Measurements from ENCODE around the gene CBS.
"Not testable (repeated sequence)": the region's sequence is repeated elsewhere in the genome, so short reads cannot be mapped to it uniquely, and the experiment has no call there.

DNA sequence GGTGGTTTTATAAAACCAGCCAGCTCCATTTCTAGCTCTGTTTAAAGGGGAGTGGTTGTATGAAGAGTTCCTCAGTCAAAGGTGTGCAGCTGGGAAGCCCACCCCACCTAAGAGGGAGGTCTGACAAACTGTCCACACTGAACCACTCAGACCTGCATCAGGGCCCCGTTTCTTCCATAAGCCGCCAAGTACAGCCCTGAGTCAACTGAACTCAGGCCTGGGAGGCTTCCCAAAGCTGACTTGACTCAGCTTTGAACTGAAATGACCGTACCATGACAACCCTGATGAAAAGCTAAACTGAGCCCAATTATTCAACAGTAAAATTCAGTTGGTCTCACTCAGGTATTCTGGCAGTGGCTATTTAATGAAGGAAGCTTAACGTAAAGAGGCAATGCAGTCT, 26.6 kb upstream of the CBS start:
- TF ChIP-seq, protein P1, sequence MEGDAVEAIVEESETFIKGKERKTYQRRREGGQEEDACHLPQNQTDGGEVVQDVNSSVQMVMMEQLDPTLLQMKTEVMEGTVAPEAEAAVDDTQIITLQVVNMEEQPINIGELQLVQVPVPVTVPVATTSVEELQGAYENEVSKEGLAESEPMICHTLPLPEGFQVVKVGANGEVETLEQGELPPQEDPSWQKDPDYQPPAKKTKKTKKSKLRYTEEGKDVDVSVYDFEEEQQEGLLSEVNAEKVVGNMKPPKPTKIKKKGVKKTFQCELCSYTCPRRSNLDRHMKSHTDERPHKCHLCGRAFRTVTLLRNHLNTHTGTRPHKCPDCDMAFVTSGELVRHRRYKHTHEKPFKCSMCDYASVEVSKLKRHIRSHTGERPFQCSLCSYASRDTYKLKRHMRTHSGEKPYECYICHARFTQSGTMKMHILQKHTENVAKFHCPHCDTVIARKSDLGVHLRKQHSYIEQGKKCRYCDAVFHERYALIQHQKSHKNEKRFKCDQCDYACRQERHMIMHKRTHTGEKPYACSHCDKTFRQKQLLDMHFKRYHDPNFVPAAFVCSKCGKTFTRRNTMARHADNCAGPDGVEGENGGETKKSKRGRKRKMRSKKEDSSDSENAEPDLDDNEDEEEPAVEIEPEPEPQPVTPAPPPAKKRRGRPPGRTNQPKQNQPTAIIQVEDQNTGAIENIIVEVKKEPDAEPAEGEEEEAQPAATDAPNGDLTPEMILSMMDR (IDR thresholded peaks at IDR 0.05), result not testable (repeated sequence)
- not testable (repeated sequence) for TF ChIP-seq EZH2 (IDR thresholded peaks at IDR 0.05; ENCODE audit: borderline replicate concordance, insufficient read depth, low read depth, low read length, poor library complexity, severe bottlenecking)
